Effector CD4-positive, alpha-beta T cell (primary cell): ENCODE results near the gene ELN. TPM values are rescaled to one million over a fixed set of nuclear protein-coding genes. Genes with fewer than 3 reads are reported as not detected.
"Not testable (repeated sequence)": the region's sequence is repeated elsewhere in the genome, so short reads cannot be mapped to it uniquely, and the experiment has no call there.

Source experiments
- DNase-seq: peaks from one replicate; pipeline ENCODE4 v3.0.0-alpha.2; 2020
- total RNA-seq: gene quantifications from one replicate; lab custom pipeline; 2026; lab: John Stamatoyannopoulos, UW

The ELN gene
- not detected for total RNA-seq

- no peak for DNase-seq
Measured at GRCh38 chr7:74027683-74028320, at the start of gene ELN. Gene ELN (plus strand): TSS chr7:74028173. CDS start chr7:74028188, 15 bp downstream.

DNA sequence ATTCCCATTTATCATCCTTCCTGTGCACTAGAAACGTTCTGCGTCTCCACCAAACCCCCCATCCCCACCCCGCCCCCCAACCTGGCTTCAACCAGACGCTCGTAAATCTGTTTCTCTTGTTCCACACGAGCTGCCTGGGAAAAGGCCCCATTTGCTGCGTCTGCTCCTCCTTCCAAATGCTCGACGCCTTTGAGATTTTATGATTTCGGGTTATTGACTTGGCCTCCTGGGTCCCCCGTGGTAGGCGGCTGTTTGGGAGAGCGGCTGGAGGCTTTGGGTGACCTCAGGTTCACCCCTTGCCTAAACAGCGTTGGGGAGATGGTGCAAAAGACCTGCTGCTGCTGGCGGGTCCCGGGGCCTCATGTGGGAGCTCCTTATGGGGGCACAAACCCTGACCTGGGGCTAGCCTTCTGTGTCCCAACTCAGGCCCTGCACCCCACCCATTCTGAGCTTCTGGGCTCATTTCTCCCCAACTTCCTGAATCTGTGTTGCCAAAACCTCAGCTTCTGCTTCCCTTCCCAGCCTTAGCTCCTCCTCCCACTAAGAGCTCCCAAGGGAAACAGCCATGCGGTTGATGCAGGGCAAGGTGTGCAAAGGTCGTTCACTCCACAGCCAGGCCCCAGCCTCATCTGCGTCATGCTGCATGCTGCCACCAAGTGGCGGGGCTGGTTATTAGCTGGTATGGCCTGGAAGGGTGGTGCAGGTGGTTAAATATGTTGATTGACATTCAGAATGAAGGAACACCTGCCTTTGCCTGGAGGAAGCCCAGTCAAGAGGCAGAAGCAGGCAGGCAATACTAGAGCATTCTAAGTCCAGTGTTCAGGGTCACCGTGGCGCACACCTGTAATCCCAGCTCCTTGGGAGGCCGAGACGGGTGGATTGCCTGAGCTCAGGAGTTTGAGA, 49.1 kb upstream of the ELN start:
- no peak for DNase-seq

GRCh38 chr7:73979656-73980055, 48.3 kb upstream of the ELN start:
- not testable (repeated sequence) for DNase-seq

- no peak for DNase-seq
Measured at GRCh38 chr7:73980206-73980605, 47.8 kb upstream of the ELN start.

DNA sequence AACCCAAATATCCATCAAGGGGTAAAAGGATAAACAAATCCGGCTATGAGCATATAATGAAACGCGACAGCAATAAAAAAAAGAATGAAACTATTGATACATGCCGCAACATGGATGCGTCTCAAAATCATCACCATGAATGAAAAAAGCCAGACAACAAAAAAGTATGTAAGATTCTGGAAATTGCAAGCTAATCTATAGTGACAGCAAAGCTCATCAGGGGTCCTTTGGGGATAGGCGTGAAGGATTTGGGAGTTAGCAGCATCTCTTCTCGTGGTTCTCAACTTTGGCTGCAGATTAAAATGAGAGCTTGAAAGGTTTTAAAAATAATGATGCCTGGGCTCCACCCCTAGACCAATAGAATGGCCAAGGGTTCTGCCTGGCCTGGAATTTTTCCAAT, 46.0 kb upstream of the ELN start:
- no peak for DNase-seq

DNA sequence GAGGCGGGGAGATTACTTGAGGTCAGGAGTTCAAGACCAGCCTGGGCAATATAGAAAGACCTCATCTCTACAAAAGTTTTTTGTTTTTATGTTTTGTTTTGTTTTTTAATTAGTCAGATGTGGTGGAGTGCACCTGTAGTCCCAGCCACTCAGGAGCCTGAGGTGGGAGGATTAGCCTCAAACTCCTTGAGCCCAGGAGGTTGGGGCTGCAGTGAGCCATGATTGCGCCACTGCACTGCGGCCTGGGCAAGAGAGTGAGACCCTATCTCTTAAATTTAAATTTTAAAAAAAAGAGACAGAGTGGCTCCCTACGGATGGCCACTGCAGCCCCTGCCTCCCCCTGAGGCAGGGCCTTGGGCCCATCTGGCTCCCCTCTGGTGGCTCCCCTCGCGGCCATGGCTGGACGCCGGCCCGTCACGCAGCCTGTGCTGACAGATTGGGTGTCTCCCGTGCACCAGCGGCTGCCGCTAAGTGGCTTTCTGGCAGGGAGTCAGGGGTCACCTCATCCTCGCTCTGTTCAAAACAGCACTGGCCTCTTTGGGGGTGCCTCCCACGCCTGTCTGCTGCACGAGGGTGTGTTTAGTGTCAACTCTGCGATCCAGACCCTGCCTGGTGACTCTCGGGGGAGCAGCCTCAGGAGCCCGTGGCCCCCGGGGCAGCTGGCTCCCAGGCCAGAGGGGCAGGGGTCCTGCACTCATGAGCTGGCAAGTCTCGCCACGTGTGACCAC, 44.4 kb upstream of the ELN start:
- DNase-seq, result no peak

- DNase-seq, result no peak
Measured at GRCh38 chr7:73984481-73985205, 43.3 kb upstream of the ELN start.

GRCh38 chr7:73985737-73986141, 42.2 kb upstream of the ELN start:
- DNase-seq, result no peak

- no peak for DNase-seq
Measured at GRCh38 chr7:73986158-73986631, 41.8 kb upstream of the ELN start.

- no peak for DNase-seq
Measured at GRCh38 chr7:73987298-73987697, 40.7 kb upstream of the ELN start.

- DNase-seq, result no peak
Measured at GRCh38 chr7:73988197-73988596, 39.8 kb upstream of the ELN start.

DNA sequence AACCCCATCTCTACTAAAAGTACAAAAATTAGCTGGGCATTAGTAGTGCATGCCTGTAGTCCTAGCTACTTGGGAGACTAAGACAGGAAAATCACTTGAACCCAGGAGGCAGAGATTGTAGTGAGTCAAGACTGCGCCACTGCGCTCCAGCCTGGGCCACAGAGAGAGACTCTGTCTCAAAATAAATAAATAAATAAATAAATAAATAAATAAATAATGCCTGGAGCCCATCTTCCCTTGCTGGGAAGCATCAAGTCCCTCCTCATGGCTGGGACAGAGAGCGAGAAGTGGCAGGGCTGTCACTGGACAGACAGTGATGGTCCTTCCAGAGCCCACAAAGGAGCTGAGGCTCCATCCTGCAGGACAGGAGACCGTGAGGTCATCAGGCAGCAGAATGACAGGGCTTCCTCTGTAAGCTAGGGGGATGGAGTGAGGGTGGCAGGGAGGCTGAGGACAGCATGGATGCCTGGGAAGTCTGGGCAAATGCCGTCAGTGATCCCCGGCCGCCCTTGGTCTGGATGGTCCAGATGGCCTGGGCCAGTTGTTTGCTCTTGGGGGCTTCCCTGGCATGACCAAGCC, 36.4 kb upstream of the ELN start:
- DNase-seq, result no peak

- DNase-seq, result no peak
Measured at GRCh38 chr7:73992101-73992562, 35.8 kb upstream of the ELN start.

DNA sequence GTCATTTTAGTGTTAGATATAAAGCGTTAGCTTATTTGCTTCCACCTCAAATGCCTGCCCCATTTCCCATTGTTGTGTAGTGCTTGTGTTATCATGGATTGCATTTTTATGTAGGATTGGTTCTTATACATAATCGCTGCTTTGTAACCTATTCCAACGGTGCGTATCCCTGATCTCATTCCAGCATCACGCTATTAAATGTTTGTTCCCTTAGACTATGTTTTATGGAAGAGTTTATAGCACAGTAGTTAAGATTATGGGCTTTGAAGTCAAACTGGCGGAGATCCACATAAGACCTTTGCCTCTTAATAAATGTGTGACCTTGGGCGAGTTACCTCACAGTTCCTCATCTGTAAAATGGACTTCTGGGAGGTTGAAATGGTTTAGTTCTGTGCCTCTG, 34.0 kb upstream of the ELN start:
- DNase-seq, result no peak

DNA sequence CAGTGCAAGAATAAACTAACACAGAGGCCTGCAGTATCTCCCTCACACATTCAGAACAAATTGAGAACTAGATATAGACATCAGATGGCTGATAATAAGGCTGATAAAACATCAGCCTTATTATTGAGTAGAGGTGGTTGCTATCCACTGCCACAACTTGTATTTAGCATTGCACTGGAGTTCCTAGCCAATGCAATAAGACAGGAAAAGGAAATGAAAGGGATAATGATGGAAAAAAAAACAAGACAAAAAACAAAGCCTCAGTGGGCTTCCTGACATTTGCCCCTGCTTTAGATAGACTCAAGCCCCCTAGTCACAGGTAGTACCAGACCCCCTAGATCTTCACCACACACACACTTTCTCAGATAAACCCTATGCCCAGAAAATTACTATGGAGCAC, 33.2 kb upstream of the ELN start:
- no peak for DNase-seq

DNA sequence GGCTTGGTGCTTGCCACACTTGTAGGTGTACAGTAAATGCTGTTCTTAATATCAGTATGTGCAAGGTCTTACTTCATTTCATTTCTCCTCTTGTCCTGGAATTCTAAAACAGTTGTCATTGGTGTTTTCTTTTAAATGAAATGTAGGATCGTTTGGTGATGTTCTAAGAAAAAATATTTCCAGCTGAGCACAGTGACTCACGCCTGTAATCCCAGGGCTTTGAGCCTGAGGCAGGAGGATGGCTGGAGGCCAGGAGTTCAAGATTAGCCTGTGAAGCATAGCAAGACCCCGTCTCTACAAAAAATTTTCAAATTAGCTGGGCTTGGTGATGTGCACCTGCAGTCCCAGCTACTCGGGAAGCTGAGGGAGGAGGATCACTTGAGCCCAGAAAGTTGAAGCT, 32.6 kb upstream of the ELN start:
- no peak for DNase-seq

DNA sequence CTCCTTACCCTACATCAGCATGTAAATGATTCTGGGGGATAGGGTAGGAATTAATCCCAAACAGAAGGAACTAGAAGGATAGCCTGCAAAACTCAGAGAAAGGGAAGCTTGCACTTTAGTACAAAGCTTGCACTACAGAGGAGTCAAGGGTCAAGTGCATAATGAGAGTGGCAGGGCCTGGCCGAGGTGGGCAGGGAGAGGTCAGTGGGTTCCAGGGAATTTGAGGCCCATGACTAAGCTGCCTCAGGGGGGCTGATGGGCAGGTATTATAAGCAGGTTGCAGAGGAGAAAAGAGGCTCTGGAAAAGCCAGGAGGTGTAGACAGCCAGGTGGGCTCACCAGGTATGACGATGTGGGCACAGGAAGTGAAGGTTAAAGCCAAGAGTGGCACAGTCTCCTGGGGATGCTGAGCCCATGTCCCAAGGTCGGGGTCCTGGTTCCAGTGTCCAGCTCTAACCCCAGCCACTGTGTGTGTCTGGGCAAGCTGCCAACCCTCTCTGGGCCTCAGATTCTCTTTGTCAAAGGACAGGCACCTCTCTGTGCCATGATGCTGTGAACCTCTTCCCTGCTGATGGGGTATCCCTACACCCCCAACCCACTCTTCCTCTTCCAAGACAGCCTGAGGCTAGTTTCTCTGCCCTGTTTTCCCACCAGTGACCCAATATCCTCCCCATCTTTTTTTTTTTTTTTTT, 32.0 kb upstream of the ELN start:
- DNase-seq, result no peak

DNA sequence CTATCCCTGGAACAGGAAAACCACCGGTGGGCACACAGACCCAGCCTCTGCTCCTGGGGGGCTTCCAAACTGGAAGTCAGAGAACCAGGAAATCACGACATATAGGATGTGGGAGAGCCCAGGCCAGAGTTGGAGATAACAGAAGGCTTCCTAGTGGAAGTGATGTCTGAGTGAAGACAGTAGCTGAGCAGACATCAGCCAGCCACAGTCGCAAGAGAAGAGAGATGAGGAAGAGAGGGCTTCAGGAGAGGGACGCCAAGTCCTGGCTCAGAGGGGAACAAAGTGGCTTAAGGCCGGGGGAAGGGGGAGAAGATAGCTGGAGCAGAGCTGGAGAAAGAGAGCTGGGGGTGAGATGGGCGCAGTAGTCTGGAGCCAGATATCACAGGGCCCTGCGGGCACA, 30.9 kb upstream of the ELN start:
- no peak for DNase-seq

DNA sequence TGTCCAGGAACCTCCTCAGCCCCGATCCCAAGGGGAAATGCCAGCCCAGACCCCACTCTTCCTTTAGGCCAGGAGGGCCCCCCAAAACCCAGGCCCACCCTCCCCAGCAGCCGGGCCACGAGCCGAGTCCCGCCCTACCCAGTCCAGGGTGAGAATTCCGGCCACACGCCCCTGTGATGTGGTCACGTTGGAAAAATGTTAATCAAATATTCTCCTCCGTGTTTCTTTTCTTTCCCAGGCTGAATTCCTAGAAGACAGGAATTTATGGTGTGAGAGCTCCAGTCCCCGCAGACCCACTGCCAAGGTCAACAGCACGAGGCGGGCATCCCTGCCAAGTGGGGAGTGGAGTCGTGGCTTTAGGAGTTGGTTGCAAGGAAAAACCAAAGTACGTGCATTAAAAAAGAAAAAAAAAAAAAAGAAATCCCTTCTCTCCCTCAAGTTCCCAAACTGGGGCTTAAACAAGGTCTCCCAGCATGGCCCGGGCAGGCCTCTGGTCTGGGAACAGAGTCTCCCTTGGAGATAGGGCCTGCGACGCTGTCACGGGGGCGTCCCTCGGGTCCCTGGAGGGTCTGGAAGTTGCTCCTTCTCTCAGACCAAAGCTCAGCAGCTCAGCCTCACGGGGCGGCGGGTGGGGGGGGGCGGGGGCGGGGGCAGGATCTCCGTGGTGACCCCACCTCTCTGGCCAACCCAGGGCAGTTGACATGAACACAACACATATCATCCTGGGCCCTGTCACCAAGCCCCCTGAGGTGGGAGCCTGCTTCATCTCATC, 28.1 kb upstream of the ELN start:
- no peak for DNase-seq

DNA sequence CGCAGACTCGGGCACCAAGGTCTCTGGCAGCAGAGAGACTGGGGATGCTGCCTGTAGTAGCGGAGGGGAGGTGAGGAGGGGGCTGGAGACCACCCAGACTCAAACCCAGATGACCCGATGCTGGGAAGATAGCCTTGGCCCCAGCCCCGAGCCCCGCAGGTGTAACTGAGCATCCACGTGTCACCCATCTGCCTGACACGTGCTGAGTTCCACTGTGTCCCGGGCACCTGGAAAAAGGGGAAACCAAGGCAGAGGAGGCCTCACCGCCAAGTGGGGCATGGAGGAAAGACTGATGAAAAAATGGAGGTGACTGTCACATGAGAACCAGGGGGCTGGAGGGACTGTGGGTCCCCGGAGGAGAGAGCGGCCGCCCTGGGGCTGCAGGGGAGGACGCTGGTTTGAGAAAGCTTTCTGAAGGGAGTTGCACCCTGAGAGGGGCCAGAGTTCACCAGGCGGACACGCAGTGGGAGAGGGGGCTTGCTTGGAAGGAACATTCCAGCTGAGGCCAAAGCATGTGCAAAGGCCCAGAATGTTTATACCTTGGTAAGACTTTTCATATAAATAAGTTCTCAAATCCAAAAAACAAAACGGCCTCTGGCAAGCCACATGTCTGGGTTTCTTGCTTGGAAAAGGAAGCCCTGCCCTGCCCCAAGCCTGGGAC, 27.4 kb upstream of the ELN start:
- DNase-seq, result no peak
